Caco-2 (cell line): ENCODE measurements around the gene DDIAS. TPM values are rescaled to one million over a fixed set of nuclear protein-coding genes. Genes with fewer than 3 reads are reported as not detected.
"Not testable (repeated sequence)": the region's sequence is repeated elsewhere in the genome, so short reads cannot be mapped to it uniquely, and the experiment has no call there.

Source experiments
- BruUV-seq: library from RNA; stranded (reverse); fragments of 400-500 nt; replicated peaks from 2 replicates; lab custom pipeline; 2021; lab: Mats Ljungman, UMichigan
- CTCF ChIA-PET: fragments of 300-600 bp; sonication (Branson Sonifier 250); formaldehyde crosslinking; loops from one replicate; lab custom pipeline; 2022; ENCODE audit warnings: antibody characterized with exemption; lab: Charles Lee
- POLR2A ChIA-PET: fragments of 300-600 bp; sonication (Branson Sonifier 250); formaldehyde crosslinking; loops from one replicate; lab custom pipeline; 2022; ENCODE audit warnings: antibody characterized with exemption; lab: Charles Lee
- DNase-seq, 2 experiments: peaks; one replicate each; pipeline versions ENCODE4 v3.0.0 to v3.0.0-alpha.2; 2020 to 2022
- H3K27me3 ChIP-seq: replicated peaks from 2 replicates; pipeline ENCODE4 v1.6.0; 2011; ENCODE audit warnings: low read length; ENCODE audit not compliant: control insufficient read depth, insufficient read depth
- H3K36me3 ChIP-seq: 2 replicates; pipeline ENCODE4 v1.5.1; 2011; ENCODE audit warnings: low read length; ENCODE audit not compliant: control insufficient read depth, insufficient read depth
- H3K4me1 ChIP-seq: fragments of 250-450 bp; sonication (Bioruptor Pico); 2 replicates; pipeline ENCODE4 v1.5.1; 2020; ENCODE audit warnings: mild to moderate bottlenecking
- H3K4me3 ChIP-seq: 2 replicates; pipeline ENCODE4 v1.5.1; 2011; ENCODE audit warnings: low read depth, mild to moderate bottlenecking, control low read depth, low read length
- H3K9me3 ChIP-seq: fragments of 250-450 bp; sonication (Bioruptor Pico); 2 replicates; pipeline ENCODE4 v1.5.1; 2020; ENCODE audit warnings: mild to moderate bottlenecking, moderate library complexity
- H3K27ac Mint-ChIP-seq: one replicate; pipeline ENCODE4 v1.8.0; 2022; ENCODE audit warnings: mixed read lengths; ENCODE audit not compliant: unreplicated experiment
- H3K27me3 Mint-ChIP-seq: one replicate; pipeline ENCODE4 v1.8.0; 2022; ENCODE audit warnings: mixed read lengths; ENCODE audit not compliant: insufficient read depth, unreplicated experiment
- H3K36me3 Mint-ChIP-seq: one replicate; pipeline ENCODE4 v1.8.0; 2022; ENCODE audit warnings: mild to moderate bottlenecking, mixed read lengths; ENCODE audit not compliant: insufficient read depth, unreplicated experiment
- H3K4me1 Mint-ChIP-seq: one replicate; pipeline ENCODE4 v1.8.0; 2022; ENCODE audit warnings: low read depth, mixed read lengths; ENCODE audit not compliant: unreplicated experiment
- H3K4me3 Mint-ChIP-seq: one replicate; pipeline ENCODE4 v1.8.0; 2022; ENCODE audit warnings: mild to moderate bottlenecking, moderate library complexity, mixed read lengths; ENCODE audit not compliant: unreplicated experiment
- H3K9me3 Mint-ChIP-seq: one replicate; pipeline ENCODE4 v1.8.0; 2022; ENCODE audit warnings: mixed read lengths; ENCODE audit not compliant: unreplicated experiment
- intact Hi-C: fragments of 100-400 bp; cut with micrococcal nuclease; formaldehyde crosslinking; loops from one replicate; pipeline ENCODE4 v1.10.0; 2022; ENCODE audit not compliant: unreplicated experiment
- total RNA-seq: library from RNA; stranded (reverse); gene quantifications from 2 replicates; pipeline ENCODE4 v1.2.3, GENCODE V29; 2022
- TF ChIP-seq, protein P1 (sequence below), 2 experiments: fragments of 200-600 bp in 1 of 2; IDR thresholded peaks; 1 replicate in 1 of 2; 2 replicates in 1 of 2; pipeline versions ENCODE4 v1.5.1 to v1.8.0; 2011 to 2022; ENCODE audit warnings: antibody characterized with exemption in 1 of 2, control low read depth in 1 of 2, inconsistent platforms in 1 of 2, low read depth in 1 of 2, low read length in 1 of 2, mild to moderate bottlenecking in 1 of 2, moderate library complexity in 1 of 2; ENCODE audit not compliant: insufficient read depth in 1 of 2, severe bottlenecking in 1 of 2, unreplicated experiment in 1 of 2

The DDIAS gene
- total RNA-seq, 1 experiment from 2014 or later = 22.0 TPM

- H3K27ac Mint-ChIP-seq = no peak overlapping the region
- no peak for DNase-seq
- Histone ChIP-seq H3K4me3 (no peak overlapping the region), H3K36me3 (no peaks in the 10 kb centered on the region), H3K27me3 (no peaks in the 10 kb centered on the region), H3K9me3 (no peaks in the 10 kb centered on the region), H3K4me1 (no peaks in the 10 kb centered on the region; the same call in 1 of the 2 replicates)
- BruUV-seq = no TSS peak
- no peaks in the 10 kb centered on the region for H3K27me3 Mint-ChIP-seq
- CTCF ChIA-PET = interaction anchor here (0.9 kb wide), 1 partner anchor 17 kb away, joined by 3 read pairs; no protein-coding TSS in a partner anchor
- peaks cover 19% of the 10 kb centered on the region for H3K4me1 Mint-ChIP-seq
- TF ChIP-seq, protein P1, sequence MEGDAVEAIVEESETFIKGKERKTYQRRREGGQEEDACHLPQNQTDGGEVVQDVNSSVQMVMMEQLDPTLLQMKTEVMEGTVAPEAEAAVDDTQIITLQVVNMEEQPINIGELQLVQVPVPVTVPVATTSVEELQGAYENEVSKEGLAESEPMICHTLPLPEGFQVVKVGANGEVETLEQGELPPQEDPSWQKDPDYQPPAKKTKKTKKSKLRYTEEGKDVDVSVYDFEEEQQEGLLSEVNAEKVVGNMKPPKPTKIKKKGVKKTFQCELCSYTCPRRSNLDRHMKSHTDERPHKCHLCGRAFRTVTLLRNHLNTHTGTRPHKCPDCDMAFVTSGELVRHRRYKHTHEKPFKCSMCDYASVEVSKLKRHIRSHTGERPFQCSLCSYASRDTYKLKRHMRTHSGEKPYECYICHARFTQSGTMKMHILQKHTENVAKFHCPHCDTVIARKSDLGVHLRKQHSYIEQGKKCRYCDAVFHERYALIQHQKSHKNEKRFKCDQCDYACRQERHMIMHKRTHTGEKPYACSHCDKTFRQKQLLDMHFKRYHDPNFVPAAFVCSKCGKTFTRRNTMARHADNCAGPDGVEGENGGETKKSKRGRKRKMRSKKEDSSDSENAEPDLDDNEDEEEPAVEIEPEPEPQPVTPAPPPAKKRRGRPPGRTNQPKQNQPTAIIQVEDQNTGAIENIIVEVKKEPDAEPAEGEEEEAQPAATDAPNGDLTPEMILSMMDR (IDR thresholded peaks at IDR 0.05; ENCODE audit: insufficient read depth in 1 of 2, low read depth in 1 of 2, low read length in 1 of 2, severe bottlenecking in 1 of 2, unreplicated experiment in 1 of 2) = no peak
- POLR2A ChIA-PET = no interaction called here
- peaks cover 3% of the 10 kb centered on the region for H3K36me3 Mint-ChIP-seq
- intact Hi-C loops = loop anchor here (5.0 kb wide), 1 partner anchor 265 kb away; no protein-coding TSS in a partner anchor
- no peaks in the 10 kb centered on the region for H3K9me3 Mint-ChIP-seq
- H3K4me3 Mint-ChIP-seq = no peak overlapping the region
Observed at GRCh38 chr11:82907371-82907770, 5.8 kb downstream of the DDIAS start.

GRCh38 chr11:82908311-82908710 lies 6.8 kb downstream of the DDIAS start:
- no peaks in the 10 kb centered on the region for H3K36me3 Mint-ChIP-seq
- peaks cover 9% of the 10 kb centered on the region for H3K4me1 Mint-ChIP-seq
- ChIA-PET CTCF (interaction anchor here (0.6 to 0.7 kb wide), 2 partner anchors 19 to 155 kb away, joined by 3 read pairs; no protein-coding TSS in a partner anchor), POLR2A (no interaction called here)
- no peak for DNase-seq
- intact Hi-C loops = loop anchor here (5.0 kb wide), 1 partner anchor 264 kb away; no protein-coding TSS in a partner anchor
- no peaks in the 10 kb centered on the region for H3K27me3 ChIP-seq
- H3K4me3 Mint-ChIP-seq = no peak overlapping the region
- no peaks in the 10 kb centered on the region for H3K9me3 ChIP-seq
- no peaks in the 10 kb centered on the region for H3K4me1 ChIP-seq
- H3K27me3 Mint-ChIP-seq = no peaks in the 10 kb centered on the region
- H3K9me3 Mint-ChIP-seq = no peaks in the 10 kb centered on the region
- TF ChIP-seq, protein P1 (IDR thresholded peaks at IDR 0.05; ENCODE audit: insufficient read depth in 1 of 2, low read depth in 1 of 2, low read length in 1 of 2, severe bottlenecking in 1 of 2, unreplicated experiment in 1 of 2) = no peak
- H3K36me3 ChIP-seq = no peaks in the 10 kb centered on the region
- H3K4me3 ChIP-seq = no peak overlapping the region
- no peak overlapping the region for H3K27ac Mint-ChIP-seq
- no TSS peak for BruUV-seq

- Mint-ChIP-seq H3K36me3 (no peaks in the 10 kb centered on the region), H3K9me3 (no peaks in the 10 kb centered on the region), H3K27me3 (no peaks in the 10 kb centered on the region), H3K4me1 (peaks cover 5% of the 10 kb centered on the region), H3K27ac (no peak overlapping the region), H3K4me3 (no peak overlapping the region)
- POLR2A ChIA-PET = no interaction called here
- Histone ChIP-seq H3K4me1 (no peaks in the 10 kb centered on the region), H3K27me3 (no peaks in the 10 kb centered on the region), H3K36me3 (no peaks in the 10 kb centered on the region), H3K4me3 (no peak overlapping the region), H3K9me3 (no peaks in the 10 kb centered on the region)
- CTCF ChIA-PET = no interaction called here
- TF ChIP-seq, protein P1 (IDR thresholded peaks at IDR 0.05; ENCODE audit: insufficient read depth in 1 of 2, low read depth in 1 of 2, low read length in 1 of 2, severe bottlenecking in 1 of 2, unreplicated experiment in 1 of 2) = no peak
- no TSS peak for BruUV-seq
- intact Hi-C loops = loop anchor here (5.0 kb wide), 1 partner anchor 263 kb away; no protein-coding TSS in a partner anchor
- no peak for DNase-seq
Observed at GRCh38 chr11:82909015-82909640, 7.6 kb downstream of the DDIAS start.

- H3K4me1 Mint-ChIP-seq = peaks cover 34% of the 10 kb centered on the region
- peaks cover 12% of the 10 kb centered on the region for H3K4me1 ChIP-seq
- H3K4me3 Mint-ChIP-seq = peak overlapping the region; percentile 12
- H3K27me3 ChIP-seq, H3K9me3 ChIP-seq, BruUV-seq, H3K36me3 ChIP-seq, H3K9me3 Mint-ChIP-seq, H3K4me3 ChIP-seq, H3K27me3 Mint-ChIP-seq, DNase-seq: not testable (repeated sequence)
- ChIA-PET POLR2A (interaction anchor here (0.8 kb wide), 1 partner anchor 152 kb away, joined by 4 read pairs; the partner anchor contains the start of gene RAB30), CTCF (interaction anchor here (0.5 kb wide), 1 partner anchor 107 kb away, joined by 3 read pairs; no protein-coding TSS in a partner anchor)
- peaks cover 14% of the 10 kb centered on the region for H3K36me3 Mint-ChIP-seq
- intact Hi-C loops = loop anchor here (5.0 kb wide), 1 partner anchor 153 kb away; the partner anchor contains the start of gene RAB30
- H3K27ac Mint-ChIP-seq = peak overlapping the region; percentile 58
Observed at GRCh38 chr11:82919786-82920185, 18.2 kb downstream of the DDIAS start.
